ENCODE measurements around the gene SMOC2.

The SMOC2 gene, protein sequence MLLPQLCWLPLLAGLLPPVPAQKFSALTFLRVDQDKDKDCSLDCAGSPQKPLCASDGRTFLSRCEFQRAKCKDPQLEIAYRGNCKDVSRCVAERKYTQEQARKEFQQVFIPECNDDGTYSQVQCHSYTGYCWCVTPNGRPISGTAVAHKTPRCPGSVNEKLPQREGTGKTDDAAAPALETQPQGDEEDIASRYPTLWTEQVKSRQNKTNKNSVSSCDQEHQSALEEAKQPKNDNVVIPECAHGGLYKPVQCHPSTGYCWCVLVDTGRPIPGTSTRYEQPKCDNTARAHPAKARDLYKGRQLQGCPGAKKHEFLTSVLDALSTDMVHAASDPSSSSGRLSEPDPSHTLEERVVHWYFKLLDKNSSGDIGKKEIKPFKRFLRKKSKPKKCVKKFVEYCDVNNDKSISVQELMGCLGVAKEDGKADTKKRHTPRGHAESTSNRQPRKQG

DNA sequence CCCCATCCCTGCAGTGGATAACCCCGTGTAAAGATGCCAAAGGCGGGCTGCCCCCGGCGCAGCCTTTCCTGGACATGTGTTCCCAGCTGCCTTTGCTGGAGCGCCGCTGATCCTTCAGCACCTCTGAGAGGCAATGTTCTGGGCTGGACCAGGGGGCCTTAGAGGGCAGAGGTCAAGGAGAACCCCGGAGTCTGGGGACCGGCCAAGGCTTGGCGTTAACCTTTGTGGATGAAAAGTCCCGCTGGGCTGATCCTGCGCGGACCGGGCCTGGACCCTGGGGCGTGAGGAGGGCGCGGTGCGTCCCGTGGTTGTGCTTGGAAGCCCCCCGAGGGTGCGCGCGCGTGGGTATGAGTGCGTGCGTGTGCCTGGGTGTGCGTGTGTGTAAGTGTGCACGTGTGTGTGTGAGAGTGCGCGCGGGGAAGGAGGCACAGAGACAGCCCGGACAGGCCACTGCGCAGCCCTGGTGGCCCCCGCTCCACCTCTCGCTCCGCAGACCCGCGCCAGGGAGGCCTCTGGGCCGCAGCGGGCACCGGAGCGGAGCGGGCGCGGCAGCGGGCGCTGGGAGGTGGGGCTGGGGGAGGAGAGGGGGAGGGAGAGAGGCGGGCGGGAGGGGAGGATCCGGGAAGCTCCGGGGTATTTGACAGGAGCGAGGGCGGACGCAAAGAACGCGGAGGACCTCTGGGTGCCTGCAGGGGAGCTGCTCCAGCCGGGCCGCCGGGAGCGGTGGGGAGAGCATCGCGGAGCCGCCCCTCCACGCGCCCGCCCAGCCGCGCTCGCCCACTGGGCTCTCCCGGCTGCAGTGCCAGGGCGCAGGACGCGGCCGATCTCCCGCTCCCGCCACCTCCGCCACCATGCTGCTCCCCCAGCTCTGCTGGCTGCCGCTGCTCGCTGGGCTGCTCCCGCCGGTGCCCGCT lies at the start of gene SMOC2:
Gene SMOC2 (plus strand): TSS at position 665 of the 914 bp plus-strand sequence. CDS start 187 bp downstream, at position 852.
- DNase-seq (ENCODE audit: low read depth, low spot score): no peak

DNA sequence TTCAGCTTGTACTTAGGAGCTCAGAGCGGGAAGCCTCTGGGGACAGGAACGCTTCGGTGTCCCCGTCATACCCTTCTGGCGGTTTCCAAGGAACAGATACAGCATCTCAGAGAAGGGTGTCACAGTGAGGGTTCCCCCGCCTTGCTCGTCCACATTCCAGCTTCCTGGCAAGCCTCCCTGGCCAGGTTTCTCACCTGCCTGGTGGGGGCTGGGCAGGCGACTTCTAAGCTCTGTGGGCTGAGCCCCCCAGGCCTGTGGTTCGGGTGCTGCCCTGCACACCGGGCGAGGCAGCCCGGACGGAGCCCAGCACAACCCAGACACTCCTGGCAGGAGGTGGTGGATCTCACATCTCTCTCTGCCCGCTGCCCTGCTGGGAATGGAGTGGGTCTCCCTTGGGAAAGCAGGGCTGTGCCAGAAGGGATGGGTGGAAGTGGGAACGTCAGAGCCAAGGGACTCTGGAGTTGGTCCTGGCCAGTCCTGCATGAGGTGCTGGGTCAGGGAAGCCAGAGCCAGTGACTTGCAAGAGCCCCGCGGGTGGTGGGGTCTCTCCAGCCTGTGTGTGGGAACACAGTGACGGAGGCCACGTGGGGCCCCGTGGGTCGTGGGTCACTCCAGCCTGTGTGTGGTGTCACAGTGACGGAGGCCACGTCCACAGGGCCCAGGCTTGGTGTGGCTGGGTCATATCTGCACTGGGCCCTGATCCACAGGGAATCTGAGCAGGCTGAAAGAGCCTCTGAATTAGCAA lies 47.7 kb upstream of the SMOC2 start:
- DNase-seq (ENCODE audit: low read depth, low spot score): peak; percentile 20

DNA sequence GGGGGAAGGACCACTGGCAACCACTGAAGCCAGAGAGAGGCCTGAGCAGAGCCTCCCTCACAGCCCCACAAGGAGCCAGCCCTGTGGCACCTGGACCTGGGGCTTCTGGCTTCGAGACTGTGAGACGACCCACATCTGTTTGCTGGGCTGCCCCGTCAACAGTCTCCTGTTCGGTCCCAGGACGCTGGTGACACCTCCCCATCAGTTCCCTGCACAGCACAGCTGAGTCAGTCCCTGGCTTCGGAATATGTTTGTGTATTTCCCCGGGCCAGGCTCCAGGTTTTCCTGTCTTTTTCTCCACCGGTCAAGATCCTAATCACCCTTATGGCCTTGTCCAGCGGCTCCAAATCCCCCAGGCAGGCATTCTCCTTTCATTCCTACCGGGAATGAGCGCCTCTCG lies 46.4 kb upstream of the SMOC2 start:
- no peak for DNase-seq (ENCODE audit: low read depth, low spot score)

DNA sequence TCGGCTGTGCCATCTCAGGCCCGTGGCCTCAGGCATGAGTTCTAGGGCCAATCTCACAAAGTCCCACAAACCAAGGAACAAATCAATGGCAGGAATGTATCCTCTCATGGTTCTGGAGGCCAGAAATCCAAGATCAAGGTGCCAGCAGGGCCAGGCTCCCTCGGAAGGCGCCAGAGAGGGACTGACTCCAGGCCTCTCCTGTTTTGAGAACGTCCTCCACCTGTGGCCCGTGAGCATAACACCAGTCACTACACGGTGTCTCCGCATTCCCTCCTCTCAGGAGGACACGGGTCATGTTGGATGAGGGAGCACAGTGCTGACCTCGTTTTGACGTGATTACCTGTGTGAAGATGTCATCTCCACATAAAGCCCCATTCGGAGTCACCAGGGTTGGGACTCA lies 45.0 kb upstream of the SMOC2 start:
- no peak for DNase-seq (ENCODE audit: low read depth, low spot score)

DNA sequence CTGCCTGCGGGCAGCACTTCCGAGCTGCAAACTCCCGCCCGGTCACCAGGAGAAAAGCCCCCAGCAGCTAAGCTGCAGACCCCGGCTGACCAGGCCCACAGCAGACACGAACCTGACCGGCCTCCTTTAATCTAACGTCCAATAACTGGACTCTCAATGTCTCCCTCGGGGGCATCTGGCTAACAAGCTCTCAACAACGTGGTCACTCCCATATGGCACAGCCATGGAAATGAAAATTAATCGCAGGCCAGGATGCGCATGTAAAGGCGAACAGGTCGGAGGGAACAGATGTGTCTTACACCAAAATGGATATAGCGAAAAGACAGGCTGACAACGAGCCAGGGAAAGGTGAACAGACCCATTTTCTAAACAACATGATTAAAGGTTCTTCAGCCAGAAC lies 44.4 kb upstream of the SMOC2 start:
- DNase-seq (ENCODE audit: low read depth, low spot score): no peak

DNA sequence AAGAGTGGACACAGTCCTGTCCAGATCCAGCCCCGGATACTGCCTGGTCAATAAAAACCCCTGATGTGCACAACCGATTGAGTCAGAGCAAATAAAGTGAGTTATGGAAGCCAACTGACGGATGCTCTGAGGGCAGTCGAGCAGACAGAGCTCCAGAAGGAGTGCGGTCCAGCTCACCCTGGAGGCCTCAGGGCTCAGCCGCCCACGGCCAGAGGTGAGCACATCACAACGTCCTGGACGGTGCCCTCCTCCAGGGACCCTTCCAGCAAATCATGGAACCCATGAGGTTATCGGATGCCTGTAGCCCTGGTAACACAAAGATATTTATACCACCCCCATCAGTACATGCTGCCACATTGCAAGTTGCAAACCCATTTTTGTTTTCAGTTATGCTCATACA lies 44.0 kb upstream of the SMOC2 start:
- no peak for DNase-seq (ENCODE audit: low read depth, low spot score)

DNA sequence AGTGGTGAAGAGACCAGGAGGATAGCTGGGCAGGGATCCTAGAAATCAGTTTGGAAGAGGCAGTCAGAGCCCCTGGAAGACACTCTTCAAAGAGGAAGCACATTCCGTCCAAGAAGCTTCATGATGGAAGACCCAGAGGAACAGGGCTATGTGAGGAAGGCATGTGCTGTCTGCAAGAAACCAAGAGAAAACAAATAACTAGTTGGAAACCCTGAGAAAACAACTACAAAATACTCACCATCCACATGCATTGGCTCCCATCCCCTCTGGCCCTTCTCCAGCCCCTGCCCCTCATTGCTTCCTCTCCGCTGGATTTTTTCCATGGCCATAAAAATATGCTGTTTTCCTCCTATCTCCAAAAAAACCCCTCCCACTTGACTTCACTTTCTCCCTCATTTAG lies 40.9 kb upstream of the SMOC2 start:
- DNase-seq (ENCODE audit: low read depth, low spot score): no peak

DNA sequence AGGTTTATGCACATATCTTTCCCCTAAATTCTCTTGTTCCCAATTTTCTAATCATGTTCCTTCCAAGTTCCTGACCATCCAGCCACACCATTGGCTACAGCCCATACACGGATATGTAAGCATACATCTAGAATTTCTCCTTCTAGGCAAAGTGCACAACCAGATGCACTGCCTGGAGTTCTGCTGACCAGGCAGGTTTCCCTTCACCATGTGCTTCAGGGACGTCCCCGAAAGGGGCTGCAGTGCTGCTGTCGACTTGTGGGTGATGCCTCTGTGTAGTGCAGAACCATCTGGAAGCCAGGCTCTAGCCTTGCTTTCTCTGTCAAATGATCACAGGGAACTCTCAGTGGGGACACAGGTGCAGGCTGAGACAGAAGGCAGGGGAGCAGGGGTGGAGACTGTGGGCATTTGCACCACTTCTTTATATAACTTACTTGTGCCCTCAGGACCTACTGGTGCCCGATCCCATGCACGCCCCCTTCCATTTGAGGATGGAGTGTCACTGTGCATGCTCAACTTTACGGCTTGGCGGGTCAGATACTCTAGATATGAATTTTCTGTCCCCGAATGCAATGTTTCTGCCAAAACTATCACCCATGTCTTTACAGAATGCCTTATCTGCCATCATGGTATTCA lies 37.5 kb upstream of the SMOC2 start:
- no peak for DNase-seq (ENCODE audit: low read depth, low spot score)

DNA sequence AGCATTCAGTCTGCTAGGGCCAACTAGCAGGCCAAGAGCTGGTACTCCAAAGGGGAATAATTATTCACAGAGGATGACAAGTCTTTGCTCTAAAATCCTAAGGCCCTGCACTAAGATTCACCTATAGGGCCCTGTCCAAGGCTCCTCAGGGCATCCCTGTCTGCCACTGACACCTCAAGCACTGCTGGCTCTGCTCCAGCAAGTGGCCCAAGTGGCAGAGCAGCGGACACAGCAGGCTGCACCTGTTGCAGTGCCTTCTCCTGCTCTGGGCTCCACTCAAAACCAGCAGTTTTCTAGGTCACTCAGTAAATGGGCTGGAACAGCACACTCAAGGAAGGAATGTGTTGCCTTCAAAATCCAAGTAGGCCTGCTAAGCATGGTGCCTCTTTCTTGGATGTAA lies 36.4 kb upstream of the SMOC2 start:
- DNase-seq (ENCODE audit: low read depth, low spot score): no peak

DNA sequence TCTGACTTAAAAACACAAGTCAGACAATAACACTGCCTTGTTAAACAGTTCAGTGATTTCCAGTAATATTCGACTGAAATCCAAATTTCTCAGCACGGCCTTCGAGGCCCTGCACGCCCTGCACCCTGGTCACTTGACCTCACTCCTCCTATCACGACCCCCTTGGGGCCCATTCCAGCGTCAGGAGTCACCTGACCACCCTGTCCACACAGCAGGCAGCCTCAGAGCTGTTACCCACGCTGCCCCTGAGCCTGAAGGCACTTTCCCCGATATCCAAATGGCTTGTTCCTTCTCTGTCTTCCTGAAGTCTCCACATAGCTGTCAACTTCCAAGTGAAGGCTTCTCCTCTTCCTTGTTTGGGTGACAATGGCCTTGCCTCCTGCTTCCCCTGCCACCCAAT lies 33.1 kb upstream of the SMOC2 start:
- no peak for DNase-seq (ENCODE audit: low read depth, low spot score)

DNA sequence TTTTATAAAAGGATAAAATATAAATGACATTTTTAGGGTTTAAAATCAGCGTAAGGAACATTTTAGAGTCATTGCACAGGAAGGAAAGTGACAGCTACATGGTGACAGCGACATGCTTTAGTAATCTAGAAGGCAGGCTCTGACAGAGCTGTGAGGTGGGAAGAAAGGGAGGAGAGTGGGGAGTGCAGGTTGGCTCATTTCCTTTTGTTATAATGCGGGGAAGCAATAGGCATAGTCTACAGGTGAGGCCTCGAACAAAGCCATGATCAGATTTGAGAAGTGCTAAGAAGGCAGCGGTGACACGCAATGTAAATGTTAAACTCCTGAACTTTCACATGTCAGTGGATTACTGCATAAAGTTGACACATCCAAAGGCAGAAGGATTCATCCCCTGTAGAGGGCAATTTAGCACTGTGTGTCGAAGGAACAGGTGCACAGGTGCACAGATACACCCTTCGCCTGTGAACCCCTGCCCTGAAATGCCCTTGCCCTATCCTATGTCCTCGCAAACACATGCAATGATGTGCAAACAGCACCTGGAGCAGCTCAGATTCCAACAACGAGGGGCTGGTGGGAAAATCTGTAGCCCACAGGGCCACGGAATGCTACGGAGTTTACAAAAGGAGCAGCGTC lies 32.4 kb upstream of the SMOC2 start:
- no peak for DNase-seq (ENCODE audit: low read depth, low spot score)

DNA sequence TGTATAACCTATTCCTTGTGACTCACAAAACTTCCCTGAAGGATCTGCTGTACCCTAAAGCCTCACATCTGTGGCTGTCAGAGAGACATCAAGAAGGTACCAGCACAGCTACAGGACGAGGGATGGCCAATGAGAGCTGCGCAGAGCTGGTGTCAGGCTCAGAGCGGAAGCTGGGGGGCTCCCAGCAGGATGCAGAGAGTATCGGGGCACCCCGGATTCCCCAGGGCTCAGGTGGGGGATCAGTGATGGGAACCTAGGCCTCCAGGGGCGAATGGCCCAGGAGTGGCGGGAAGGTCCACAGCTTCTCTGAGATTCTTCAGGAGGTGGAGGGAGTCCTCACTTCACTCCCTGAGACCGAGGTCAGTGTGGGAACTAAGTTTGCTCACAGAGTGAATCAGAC lies 30.9 kb upstream of the SMOC2 start:
- no peak for DNase-seq (ENCODE audit: low read depth, low spot score)

DNA sequence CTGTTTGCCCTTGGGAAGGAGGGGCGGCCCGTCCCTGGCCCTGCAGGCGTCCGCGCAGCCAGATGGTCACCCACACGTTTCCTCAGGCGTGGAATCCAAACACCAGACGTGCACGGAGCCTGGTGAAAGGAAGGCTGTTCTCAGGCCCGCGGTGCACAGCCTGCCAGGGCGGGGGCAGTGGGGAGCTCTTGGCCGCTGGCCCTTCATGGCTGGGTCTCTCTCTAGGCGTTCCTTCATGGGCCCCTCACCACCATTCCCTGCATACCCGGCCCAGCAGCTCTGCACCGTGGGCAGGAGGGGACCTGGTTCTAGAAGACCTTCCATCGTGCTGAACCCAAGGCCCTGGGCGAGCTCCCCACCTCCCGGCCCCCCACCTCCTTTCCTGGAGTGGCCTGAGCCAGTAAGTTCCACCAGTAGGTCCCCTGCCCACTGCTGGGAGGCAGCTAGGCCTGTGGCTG lies 30.4 kb upstream of the SMOC2 start:
- no peak for DNase-seq (ENCODE audit: low read depth, low spot score)

DNA sequence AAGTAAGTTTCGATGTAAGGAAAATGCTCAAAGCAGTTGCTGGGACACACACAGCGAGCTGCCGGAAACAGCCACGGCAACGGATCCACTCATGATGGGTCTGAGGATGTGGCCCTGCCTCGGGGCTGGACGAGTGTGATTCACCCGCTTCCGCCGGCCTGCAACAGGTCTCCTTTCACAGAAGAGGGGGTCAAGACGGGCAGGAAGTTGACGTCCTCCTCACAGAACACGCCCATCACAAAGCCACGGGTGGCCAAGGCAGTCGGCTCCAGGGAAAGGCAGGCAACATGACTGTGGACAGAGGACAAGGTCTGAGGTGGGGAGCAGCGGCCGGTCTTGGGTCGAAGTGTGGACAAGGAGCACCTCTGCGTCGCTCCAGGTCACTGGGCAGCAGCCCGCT lies 29.9 kb upstream of the SMOC2 start:
- DNase-seq (ENCODE audit: low read depth, low spot score): no peak

DNA sequence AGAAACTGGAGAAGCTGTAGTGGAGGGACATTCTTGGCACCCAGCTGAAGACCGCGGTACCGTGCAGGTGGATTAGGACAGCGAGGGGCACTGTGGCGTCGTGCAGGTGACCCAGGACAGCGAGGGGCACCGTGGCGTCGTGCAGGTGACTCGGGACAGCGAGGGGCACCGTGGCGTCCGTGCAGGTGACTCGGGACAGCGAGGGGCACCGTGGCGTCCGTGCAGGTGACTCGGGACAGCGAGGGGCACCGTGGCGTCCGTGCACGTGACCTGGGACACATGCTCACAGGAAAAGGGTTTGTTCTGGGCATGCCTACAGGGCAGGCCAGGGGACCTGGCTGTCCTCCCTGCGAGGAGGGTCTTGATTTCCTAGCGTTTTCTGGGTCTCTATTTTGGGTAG lies 29.2 kb upstream of the SMOC2 start:
- DNase-seq (ENCODE audit: low read depth, low spot score): no peak

DNA sequence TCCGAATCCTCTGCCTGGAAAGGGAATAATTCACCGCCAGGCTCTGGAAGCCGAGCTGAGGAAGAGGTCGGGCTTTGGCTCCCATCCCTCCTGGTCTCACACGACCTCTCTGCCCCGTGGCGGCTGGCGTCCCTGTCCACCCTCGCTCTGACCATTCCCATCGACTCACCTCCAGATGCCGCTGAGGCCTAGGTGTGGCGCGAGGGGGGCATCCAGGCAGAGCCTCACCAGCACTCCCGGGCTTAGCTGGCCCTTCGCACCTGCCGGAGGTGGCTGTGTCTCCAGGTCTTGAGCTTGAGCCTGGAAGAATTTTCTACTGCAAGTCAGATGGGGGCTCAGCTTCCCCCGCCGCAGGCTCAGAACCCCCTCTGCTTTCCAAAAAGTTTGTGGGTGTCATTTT lies 28.5 kb upstream of the SMOC2 start:
- no peak for DNase-seq (ENCODE audit: low read depth, low spot score)

DNA sequence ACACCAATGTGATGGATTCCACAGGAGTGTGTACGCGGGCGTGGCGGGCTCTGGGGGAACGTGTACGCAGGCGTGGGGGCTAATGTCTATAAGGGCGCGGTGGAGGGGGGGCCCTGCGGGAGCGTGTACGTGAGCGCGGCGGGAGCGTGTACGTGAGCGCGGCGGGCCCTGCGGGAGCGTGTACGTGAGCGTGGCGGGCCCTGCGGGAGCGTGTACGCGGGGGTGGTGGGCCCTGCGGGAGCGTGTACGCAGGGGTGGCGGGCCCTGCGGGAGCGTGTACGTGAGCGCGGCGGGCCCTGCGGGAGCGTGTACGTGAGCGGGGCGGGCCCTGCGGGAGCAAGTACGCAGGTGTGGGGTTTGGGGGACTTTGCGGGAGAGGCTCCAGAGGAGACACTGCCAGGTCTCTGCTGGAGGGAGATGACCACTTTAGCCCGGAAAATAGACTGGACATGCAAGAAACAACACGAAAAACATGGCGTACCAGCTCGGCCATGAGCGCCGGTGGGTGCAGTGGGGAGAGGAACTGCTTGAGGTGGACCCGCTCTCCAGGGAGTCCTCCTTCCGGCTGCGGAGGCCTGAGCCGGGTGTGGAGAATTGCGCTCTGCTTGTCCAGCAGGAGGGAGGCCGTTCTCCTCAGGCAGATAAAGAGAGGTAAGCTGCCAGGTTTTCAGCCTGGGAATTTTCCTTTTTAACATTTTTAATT lies 27.8 kb upstream of the SMOC2 start:
- no peak for DNase-seq (ENCODE audit: low read depth, low spot score)

DNA sequence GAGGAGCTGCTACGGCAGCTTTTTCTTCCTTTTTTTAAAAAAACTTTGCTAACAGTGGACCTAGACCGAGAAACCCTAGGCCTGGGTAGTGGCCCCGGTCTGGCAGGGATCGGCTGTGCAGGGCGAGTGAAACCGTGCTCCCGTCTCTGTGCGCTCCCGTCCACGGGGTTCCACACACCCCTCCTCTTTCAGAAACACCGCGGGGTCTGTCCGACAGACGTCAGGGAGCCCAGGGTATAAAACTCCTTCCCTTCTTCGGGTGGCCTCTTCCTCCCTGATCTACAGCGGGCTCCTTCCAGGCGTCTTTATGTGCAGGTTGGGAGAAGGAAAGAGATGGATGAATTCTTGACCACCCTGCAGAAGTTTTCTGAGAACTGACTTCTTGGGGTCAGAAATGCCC lies 27.1 kb upstream of the SMOC2 start:
- no peak for DNase-seq (ENCODE audit: low read depth, low spot score)

DNA sequence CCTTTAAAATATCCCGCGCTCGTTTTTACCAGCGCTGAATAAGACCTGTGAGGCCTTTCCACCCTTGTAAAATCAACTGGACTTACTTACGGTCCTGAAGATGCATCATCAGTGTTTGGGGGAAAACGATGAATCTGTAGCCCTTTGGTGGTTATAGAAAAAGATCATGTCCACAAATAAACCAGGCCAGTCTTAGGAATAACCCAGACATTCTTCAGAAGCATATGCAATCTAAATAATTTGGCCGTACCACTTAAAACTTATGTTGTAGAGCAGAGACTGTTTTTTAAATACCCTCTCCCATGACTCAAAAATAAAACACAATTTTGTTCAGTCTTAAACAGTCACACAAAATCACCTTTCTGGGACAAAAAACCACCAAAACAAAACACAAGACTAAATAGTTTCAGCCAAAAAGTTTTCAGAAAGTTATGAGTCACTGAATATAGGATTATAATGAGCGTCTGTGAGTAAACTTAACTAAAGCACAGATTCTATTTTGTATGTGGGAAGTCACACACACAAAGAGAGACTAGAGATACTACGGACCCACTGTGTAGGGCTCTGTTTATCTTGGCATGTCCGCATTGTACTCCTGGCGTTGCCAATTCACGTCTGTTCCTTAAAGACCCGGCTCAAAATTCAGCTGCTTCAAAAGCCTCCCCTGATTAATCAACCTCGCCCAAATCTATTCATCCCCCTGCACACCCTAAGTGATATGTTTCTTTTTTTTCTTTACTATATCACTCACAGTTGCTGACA lies 26.5 kb upstream of the SMOC2 start:
- no peak for DNase-seq (ENCODE audit: low read depth, low spot score)

Data from ELF-1 (cell line).